Stimulated activated CD4-positive, alpha-beta T cell treated with anti-CD3 and anti-CD28 coated beads, TNF-alpha, amount 100 ng/mL, for 1 hour (primary cell): ENCODE measurements around the gene ELMO1.

Experiments used
- DNase-seq, 3 donors: peaks; one replicate each; pipeline ENCODE4 v3.0.0-alpha.2; 2020; ENCODE audit warnings: low read depth in 3 of 3, low spot score in 1 of 3

The ELMO1 gene

DNA sequence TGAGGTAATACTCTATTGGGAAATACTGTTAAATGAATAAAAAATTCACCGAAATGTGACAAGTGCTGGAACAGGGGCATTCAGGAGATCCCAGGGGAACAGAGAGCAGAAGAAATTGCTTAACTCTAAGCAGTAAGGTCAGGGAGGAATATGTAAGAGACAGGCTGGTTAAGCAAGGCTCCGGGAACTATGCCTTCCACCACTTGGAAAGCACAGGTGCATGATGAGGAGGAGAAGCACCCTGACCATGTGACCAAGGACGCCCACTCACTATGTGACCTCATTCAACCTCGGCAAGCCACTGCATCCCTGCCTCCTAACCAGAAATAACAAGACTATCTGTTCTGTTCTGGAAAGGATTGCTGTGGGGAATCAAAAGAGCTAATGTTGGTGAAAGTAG lies 218.4 kb downstream of the ELMO1 start:
- no peak for DNase-seq

DNA sequence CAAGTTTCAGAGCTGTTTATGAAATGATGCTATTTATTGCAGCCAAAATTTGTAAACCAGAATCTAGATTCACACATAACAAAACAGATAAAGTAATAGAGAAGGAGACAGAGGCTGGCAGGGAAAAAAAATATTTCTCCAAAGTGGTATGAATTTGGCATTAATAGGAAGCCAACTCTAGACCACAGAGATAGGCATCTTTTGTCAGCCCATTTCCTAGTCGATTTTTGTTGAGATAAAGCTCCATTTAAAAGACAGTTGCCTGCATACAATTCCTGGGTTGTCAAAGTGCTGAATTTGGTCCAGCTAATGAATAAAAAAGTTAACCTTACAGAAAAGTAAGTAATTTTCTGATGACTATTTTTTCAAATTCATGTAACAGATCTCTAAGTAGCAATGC lies 219.3 kb downstream of the ELMO1 start:
- no peak for DNase-seq

DNA sequence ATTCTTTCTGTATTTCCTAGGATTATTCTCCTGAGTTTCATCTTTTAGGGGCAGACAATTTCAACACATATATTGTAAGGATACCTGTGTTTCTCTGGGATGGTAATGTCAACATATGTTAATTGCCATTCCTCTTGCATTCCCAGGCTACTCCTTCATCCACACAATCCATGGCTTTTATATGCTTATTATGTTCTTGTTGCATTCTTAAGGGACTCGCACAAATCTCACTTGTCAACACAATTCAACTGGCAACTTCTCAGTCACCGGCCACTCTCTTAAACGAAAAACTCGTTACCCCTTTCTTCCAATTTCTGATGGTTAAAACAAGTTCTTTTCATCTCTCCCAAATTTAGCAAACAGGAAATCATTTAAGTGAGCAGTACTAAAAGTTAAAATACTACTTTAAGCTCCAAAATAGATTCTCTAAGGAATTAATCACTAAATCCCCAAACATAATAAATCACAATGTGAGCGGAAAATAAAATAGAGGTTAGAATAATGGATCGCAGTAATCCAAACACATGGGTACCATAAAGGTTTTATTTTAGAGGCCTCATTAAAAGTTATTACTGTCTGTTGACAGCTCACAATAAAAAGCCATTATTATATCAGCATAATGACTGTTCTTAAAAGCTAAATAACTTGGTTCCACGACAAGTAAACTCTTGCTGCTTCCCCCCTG lies 223.2 kb downstream of the ELMO1 start:
- DNase-seq = no peak

DNA sequence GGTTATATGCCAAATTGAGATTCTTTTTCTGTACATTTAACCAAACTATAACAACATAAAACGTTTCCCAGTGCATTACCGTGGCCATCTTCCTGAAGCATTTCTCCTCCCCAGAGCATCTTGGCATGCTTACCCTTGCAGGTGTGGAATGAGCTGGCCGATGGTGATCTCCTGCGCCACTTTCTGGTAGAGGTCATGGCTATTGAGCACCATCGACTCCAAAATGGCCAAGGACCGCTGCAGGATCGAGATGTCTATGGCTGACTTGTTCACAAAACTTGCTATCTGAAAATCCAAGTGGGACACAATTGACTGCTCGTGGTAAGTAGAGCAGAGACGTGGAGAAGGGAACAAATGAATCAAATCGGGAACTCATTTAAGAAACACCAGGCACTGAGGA lies 223.9 kb downstream of the ELMO1 start:
- no peak for DNase-seq

DNA sequence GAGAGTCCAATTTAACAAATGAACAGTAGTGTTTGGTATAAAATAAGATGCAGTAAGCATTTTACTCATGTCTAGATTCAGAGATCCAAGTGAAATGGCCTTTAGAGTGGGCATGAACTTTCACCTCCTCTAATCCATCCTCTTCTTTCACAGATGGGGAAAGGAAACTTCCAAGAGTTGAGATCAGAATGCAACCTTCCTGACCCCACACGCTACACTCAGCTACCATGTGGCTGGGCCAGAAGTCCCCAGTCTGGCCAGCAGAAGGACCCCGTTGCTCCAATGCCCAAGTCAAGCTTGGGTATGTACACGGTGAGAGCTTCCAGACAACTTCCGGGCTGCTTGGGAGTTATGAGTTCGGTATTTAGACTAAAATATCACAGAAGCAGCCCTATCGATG lies 228.0 kb downstream of the ELMO1 start:
- no peak for DNase-seq

DNA sequence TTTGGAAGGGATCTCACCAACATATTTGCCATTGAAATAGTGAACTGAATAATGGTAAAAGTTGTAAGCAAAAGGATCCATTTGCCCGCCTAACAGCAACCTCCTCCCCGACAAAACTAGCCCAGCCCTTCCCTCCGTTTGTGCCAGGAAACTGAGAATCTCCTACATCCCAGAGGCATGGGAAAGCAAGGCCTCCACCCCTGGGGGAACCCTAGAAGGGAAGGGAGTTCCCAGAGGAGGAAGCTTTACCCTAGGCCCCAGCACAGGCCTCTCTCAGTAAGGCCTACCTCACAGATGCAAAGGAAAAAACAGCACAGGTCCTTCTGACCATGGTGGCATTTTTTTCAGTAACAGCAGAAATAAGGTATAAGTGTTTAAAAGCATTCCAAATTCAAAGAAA lies 229.7 kb downstream of the ELMO1 start:
- no peak for DNase-seq

DNA sequence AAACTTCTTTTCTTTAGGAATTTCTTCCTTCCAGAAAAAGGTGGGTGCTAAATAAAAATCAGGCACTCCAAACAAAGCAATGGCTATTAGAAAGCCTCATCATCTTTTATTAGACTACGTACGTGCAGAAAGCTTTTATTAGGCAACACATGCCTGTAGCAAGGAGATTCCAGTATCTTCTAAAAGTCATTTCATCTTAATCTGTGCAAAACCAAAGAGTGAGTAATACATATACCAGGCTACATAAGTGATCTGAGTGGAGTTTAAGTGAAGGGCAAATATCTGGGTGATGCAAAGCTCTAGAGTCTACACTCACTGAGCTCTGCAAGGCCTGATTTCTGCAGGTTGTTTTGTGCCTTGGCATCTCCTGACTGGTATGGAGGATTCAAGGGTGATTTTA lies 231.7 kb downstream of the ELMO1 start:
- no peak for DNase-seq

DNA sequence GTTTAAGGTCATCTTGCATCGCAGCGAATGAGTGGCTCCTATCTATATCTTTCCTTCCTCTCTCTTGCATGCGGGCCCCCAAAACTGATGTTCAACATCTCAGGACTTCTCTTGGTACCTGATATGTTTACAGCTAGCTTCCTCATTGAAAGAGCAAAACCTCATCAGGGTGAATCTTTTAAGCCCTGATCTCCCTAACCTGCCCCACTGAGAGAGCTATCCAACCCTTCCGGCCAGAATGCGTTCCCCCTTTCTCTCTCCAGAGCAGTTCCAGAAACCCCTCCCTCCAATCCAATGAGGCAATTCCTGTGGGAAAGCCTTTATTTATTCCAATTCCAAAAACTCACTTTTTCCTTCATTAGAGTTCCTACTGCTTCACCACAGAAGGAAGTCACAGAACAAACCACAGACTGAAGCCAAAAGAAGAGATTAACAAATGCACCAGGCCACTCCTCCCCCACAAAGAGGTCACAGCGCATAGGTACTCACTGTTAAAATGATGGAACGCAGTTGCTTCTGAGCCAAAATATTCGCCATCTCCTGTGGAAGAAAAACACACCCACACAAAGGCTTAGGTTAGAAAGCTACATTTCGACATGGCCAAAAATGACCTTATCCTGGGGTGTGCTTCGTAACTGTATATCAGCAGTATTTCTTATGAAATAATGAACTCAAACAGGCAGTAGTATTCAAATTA lies 232.4 kb downstream of the ELMO1 start:
- no peak for DNase-seq

DNA sequence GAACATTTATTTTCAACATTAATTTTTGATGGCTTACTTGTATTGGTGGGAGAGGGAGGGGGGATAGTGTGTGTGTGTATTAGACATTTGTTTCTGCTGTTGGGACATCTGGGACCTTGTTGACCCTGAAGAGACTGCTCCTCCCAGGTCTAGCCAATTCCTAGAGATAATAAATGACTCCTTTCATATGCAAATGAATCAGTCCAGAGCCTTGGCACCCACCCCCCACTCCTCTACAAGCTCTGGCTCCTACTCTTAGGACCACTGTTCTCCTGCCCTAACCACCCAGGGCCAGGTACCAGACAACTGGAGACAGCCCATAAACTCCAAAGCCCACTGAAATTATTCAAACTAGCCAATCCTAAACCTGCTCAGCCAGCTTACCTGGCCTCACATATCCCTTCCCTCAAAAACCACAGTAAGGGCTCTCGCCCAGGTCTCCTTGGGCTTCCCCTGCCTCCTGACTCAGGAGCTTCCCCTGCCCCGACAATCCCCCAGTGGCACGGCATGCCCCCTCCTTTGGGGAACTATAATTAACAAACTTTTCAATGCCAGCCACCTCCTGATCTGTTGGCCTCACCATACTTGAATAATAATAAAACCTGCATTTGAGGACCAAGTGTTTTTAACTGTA lies 233.3 kb downstream of the ELMO1 start:
- DNase-seq = no peak

DNA sequence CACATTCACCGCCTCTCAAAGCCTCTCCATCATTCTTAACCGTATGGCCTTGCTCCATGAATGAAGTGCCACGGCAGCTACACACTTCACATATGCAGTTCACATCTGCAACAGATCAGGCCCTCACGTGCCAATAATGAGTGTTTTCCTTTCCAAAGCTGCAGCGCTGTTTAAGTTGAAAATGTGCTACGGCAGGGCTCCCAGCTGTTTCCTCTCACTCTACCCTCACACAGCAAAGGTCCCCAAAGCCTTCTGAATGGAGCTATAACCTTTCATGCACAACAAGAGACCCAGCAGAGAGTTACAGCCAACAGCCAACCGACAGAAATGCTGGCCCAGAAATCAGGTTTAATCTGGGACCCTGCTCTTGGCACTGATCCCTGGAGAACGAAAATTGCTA lies 236.1 kb downstream of the ELMO1 start:
- DNase-seq = no peak

DNA sequence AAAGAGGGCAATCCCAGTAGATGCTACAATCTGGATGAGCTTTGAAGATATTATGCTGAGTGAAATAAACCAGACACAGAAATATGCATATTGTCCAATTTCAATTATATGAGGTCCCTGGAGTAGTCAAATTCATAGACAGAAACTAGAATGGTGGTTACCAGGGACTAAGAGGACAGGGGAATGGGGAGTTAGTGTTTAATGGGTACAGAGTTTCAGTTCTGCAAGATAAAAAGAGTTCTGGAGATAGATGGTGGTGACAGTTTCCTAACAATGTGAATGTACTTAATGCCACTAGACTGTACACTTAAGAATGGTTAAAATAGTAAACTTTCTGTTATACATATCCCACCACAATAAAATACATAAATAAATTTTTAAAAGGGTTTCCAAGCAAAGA lies 236.6 kb downstream of the ELMO1 start:
- DNase-seq = no peak

DNA sequence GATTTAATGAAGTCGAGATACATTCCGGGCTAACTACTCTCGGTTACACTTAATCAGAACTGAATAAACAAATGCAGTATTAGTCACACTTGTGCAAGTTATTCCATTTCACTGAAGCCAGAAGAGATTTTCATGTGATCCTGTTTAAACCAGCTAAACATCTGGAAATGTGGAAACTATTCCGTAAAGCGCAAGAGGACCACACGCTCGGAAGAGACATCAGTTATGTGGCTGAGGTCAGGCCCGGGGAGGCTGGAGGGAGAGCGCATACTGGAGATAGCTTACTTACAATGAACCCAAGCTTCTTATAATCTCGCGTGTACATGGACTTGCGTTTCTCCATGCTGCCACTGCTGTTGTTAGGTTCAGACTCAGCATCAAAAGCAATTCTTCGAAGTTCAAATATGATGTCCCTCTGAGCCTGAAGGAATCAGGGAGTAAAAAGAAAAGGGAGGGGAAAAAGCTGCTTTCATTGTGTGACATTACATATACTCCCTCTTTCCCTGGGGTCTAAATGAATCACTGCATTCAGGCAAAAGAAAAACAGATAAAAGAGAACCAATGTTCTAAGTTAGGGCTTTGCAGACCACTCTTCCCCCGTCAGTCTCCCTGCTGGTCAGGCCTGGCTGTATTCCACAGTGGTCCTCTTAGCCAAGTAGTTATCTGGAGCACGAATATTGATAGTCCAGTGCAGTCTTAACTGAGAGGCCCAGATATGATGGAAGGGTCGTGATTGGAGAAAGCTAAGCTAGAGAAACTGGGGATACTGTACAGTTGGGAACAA lies 237.4 kb downstream of the ELMO1 start:
- no peak for DNase-seq

DNA sequence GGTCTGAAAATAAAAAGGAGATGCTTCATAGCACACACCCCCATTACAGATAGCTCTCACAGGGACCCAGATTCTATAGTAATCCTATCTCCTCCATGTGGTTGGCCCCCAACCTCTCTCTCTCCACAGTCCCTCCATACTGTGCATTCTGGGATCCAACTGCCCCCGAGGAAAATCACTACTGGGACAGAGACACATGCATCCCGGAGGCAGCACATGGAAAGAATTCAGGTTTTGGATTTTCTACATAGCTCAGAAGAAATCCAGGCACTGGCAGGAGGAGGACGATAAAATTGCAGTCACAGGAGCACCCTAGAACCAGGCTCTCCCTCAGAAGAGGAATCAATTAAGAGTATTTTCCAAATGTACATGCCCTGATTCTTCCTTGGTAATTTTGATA lies 239.5 kb downstream of the ELMO1 start:
- no peak for DNase-seq

DNA sequence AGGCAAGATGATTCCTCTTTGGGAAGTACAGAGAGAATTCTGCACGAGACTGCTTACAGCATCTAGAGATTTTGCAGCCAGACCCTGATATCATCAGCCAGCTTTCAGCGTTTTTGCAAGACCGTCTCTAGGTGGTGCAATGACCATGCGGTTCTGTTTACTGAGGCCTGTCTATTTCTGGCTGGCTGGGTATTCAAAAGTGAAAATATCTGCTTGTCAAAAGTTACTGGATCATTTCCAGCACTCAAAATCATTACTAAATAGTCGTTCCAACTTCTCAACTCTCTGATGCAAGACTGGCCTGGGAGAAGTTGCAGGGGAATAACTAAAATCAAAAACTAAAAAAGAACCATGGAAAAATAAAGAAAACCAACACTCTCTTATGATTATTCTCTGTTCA lies 240.1 kb downstream of the ELMO1 start:
- DNase-seq = peak in 1 of 3 donors; percentile 13

DNA sequence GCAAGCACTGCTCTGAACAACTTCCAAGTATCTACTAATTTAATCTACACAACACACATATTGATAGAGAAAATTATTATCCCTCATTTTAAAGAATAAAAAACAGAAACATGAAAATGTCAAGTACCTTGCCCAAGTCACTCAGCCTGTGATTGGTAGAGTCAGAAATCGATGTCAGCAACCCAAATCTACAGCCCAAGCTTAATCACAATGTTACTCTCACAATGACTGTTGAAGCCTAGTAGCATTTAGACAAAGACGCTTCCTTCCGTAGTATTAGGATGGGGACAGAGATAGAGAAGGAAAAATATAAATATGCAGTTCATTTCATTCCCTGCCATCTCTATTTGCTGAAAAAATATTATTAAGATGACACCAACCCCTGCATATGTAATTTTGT lies 242.5 kb downstream of the ELMO1 start:
- no peak for DNase-seq

DNA sequence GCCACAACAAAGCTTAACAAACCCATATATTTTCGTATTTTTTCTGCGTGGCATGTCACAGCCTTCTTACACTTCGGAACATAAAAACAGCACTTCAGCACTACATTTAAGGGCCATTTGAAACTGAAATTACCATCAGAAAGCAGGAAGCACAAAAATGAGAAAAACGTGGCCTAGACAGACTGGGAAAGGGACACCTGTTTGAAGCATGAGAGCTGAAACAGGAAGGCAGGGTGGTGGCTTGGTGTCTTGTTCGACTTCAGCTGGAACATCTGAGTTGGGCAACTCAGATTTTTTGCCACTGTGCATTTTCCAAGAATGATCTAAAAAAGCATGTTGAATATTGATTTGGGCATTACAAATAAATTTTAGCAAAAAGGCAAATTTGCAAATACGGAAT lies 243.2 kb downstream of the ELMO1 start:
- DNase-seq = no peak

DNA sequence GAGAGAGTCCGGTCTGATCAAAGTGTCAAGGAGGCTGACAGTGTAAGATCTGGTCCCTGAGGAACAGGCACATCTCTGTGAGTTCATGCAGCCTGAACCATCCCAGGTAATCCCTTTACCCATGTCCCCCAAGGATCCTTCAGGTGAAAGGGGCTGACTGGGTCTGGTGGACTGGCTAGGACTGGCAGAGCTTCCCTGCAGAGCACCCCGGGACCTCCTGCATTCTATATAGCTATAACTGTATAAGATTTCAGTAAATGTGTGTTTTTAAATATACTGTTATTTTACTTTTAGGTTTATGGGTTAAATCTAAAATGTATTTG lies 246.8 kb downstream of the ELMO1 start:
- no peak for DNase-seq

DNA sequence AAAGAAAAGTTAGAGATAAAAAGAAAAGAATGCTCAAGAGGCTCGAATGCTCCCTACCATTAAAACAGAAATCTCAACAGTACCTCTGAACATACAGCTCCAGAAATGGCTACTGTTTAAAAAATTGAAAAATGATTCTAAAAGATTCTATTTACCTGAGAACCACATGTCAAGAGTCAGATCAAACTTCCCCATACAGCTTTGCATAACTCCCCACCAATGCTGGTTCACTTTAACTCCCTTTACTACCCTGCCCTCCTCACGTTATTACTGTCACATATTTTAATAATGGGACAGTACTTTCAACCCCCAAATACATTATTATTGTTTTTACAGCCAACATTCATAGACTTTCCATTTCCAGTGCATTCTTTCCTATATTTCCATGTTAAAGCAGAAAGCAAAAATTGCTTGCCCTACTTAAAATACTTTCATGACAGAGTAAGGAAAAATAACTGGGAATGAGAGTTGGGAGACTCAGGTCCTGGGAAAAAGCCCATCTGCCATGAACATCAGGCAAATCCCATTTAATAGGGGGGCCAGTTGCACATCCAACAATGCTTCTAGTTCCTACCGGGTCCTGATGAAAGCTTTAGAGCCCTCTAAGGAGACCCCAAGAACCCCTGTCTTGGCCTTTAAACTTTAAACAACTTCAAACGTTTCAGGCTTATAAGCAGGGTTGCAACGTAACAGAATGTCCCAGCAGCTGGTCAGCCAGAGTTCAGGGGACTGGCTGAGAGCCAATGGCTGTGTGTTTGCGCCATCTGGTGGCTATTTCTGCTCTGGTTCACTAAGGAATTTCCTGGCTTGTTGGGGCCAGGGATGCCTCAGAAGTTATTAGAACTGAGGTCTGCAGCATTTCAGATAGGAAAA lies 247.4 kb downstream of the ELMO1 start:
- DNase-seq = peak in 1 of 3 donors; percentile 14

DNA sequence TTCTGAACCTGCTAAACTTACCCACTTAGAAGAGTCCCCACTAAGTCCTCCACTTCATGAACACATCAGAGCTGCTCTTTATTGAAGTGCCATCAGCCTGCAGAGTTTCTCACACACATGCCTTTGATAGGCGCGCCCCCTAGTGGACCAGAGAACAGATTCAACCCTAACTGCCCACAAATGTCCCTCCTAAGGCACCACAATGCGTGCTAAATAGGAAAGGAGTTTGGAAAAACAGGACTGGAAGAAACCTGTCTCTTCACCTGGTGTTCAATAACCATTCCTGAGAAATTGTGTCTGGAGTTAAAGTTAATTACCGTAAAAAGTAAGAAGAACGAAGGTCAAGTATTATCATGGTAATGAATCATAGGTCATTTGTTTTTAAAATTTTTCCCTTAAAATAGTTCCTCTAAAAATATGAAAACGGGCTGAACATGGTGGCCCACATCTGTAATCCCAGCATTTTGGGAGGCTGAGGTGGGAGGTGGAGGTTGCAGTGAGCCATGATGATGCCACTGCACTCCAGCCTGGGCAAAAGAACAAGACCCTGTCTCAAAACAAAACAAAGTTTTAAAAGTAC lies 249.7 kb downstream of the ELMO1 start:
- DNase-seq = peak; percentile 31 to 60 (median 35)

DNA sequence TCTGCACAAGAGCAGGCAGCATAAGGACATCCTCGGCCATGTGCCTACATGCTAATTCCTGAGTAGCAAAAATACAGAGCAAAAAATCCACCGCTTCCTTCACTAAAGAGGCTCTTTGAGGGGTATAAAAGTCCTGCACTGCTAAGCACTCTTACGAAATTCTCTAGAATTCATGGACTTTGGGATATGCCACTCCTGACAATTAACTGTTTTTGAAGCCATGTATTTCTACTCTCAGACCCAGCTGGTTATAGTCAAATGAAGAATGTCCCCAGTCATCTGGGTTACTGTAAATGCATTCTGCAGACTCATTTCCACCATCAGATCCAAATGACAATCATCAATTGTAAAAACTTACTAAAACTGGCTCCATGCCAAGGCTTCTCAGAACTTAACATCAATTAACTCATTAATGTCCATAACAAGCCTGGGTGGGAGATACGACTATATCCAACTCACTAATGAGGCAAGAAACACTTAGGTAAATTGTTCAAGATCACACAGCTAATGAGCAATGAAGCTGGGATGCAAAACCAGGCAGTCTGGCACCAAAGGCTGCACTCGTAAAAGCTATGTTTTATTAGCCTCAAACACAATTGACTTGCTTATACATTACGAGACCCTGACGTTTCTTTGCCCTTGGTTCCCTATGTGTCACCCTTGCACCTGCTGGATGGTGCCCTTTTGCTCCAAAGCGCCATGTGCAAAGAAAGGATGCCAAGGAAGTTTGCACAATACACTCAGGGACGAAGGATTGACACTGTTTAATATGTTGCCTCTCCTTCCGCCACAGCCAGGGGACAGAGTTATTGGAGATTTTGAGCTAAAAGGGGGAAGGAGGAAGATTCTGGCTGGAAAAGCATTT lies 250.4 kb downstream of the ELMO1 start:
- no peak for DNase-seq
